ENCODE data around the gene PREP. TPM values are rescaled to one million over a fixed set of nuclear protein-coding genes. Genes with fewer than 3 reads are reported as not detected.

The PREP gene
- total RNA-seq, 4 donors from 2014 or later: 34.6 to 71.8 (median 51.8) TPM

DNA sequence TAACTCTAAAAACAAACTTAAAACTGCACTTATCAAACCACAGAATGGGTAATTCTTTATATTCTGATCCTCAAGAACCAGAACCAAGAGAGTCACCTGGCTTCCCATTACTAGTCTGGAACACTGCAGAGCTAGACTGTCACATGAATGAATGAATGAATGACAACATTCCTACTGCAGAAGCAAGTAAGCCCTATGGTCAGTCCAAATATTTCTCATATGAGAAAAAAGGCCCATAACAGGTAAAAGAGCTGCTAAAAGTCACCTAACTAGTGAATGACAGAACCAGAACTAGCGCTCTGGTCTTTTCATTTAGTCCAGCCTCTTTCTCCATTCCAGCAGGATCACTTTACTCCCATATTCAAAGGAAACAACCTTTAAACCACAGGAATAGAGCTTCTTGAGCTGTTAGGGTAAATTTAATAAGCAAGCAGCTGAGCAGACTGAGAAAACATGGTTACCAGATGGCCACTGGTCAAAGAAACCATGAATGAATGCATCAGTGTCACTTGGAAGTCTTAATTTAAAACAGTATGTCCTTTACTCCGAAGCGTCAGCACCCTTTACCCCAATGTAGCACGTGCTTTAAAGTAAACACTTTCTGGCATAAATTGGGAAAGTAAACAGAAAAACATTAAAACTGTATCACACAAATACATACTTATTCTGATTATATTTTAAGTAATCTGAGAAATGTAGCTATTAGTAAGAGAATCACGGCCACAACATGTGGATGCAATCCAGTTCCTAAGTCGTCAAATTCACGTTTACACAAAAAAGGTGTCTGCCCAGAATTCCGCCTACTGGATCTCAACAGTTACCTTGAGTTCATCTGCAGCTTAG, 1.4 kb downstream of the PREP start:
- Histone ChIP-seq H3K27me3 (no peaks in the 10 kb centered on the region), H3K4me3 (peak overlapping the region; percentile 63 to 98 (median 90)), H3K4me1 (peaks cover 38 to 46% of the 10 kb centered on the region in 2 donors), H3K36me3 (peaks cover 0 to 6% of the 10 kb centered on the region in 2 donors), H3K9me3 (no peaks in the 10 kb centered on the region), H3K27ac (peak overlapping the region; percentile 84 to 97 (median 88))
- intact Hi-C loops (cut with DNase I; ENCODE audit: low total_unique reads) (loop anchor here (2.0 to 5.0 kb wide), 5 partner anchors 39 to 299 kb away; a partner anchor contains a TSS), in situ Hi-C loops (cut with MboI; ENCODE audit: low sequenced_read_pairs in 4 of 4) (loop anchor here in 3 of 4 donors (5.0 to 10.0 kb wide), 2 partner anchors 307 to 314 kb away; no protein-coding TSS in a partner anchor)
- TF ChIP-seq POLR2A (IDR thresholded peaks at IDR 0.05): no peak
- TF ChIP-seq, protein P1, sequence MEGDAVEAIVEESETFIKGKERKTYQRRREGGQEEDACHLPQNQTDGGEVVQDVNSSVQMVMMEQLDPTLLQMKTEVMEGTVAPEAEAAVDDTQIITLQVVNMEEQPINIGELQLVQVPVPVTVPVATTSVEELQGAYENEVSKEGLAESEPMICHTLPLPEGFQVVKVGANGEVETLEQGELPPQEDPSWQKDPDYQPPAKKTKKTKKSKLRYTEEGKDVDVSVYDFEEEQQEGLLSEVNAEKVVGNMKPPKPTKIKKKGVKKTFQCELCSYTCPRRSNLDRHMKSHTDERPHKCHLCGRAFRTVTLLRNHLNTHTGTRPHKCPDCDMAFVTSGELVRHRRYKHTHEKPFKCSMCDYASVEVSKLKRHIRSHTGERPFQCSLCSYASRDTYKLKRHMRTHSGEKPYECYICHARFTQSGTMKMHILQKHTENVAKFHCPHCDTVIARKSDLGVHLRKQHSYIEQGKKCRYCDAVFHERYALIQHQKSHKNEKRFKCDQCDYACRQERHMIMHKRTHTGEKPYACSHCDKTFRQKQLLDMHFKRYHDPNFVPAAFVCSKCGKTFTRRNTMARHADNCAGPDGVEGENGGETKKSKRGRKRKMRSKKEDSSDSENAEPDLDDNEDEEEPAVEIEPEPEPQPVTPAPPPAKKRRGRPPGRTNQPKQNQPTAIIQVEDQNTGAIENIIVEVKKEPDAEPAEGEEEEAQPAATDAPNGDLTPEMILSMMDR (IDR thresholded peaks at IDR 0.05 in 4 of 5, conservative IDR thresholded peaks at IDR 0.05 in 1 of 5): no peak
- ATAC-seq: no peak
- DNase-seq: no peak

DNA sequence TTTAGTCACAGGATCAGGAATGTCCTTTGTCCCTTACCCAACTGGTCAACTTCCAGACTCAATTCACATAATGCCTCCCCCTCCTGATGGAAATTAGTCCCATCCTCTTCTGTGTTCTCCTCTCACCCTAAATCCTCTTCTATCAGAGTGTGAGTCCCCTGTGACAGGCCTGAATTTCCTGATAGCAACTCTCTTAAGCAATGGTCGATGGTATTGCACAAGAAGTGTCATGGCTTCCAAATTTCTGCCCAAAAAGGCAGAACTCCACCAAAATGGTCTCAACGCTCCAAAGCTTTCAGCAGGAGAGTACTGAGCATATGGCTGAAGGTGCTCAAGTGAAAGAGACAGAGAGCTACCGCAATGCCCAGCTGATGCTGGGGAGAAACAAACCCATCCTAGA, 2.4 kb downstream of the PREP start:
- in situ Hi-C loops (cut with MboI; ENCODE audit: low sequenced_read_pairs in 4 of 4) (loop anchor here in 3 of 4 donors (5.0 to 10.0 kb wide), 2 partner anchors 306 to 313 kb away; no protein-coding TSS in a partner anchor), intact Hi-C loops (cut with DNase I; ENCODE audit: low total_unique reads) (loop anchor here (5.0 kb wide), 2 partner anchors 38 to 298 kb away; no protein-coding TSS in a partner anchor)
- DNase-seq: no peak

DNA sequence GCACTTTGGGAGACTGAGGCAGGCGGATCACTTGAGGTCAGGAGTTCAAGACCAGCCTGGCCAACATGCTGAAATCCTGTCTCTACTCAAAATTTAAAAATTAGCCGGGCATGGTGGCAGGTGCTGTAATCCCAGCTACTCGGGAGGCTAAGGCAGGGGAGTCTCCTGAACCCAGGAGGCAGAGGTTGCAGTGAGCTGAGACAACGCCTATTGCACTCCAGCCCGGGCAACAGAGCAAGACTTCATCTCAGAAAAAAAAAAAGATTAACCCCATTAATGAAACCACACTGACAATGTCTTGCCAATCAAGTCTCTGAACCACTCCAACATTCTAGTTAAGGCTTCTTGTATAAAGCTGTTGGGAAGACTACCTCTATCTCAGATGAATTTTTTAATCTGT, 4.0 kb downstream of the PREP start:
- DNase-seq (no peak), ATAC-seq (no peak)
- TF ChIP-seq, protein P1 (IDR thresholded peaks at IDR 0.05 in 4 of 5, conservative IDR thresholded peaks at IDR 0.05 in 1 of 5): no peak
- TF ChIP-seq POLR2A (IDR thresholded peaks at IDR 0.05): no peak
- H3K4me1 ChIP-seq: peaks cover 38 to 43% of the 10 kb centered on the region in 2 donors
- H3K27ac ChIP-seq: peak overlapping the region in 2 of 4 donors; percentile 28 to 31
- no peaks in the 10 kb centered on the region for H3K27me3 ChIP-seq
- H3K9me3 ChIP-seq: no peaks in the 10 kb centered on the region
- H3K4me3 ChIP-seq: no peak overlapping the region
- intact Hi-C loops (cut with DNase I; ENCODE audit: low total_unique reads) (no loop called here), in situ Hi-C loops (cut with MboI; ENCODE audit: low sequenced_read_pairs in 4 of 4) (no loop called here)
- peaks cover 0 to 26% of the 10 kb centered on the region in 2 donors for H3K36me3 ChIP-seq

More for the DNA sequence above, 2.4 kb downstream of the PREP start:
- H3K36me3 ChIP-seq: peaks cover 0 to 16% of the 10 kb centered on the region in 2 donors
- ATAC-seq: no peak
- no peak for TF ChIP-seq POLR2A (IDR thresholded peaks at IDR 0.05)
- TF ChIP-seq, protein P1 (IDR thresholded peaks at IDR 0.05 in 4 of 5, conservative IDR thresholded peaks at IDR 0.05 in 1 of 5): no peak
- H3K4me3 ChIP-seq: peak overlapping the region in 3 of 4 donors; percentile 10 to 98 (median 84)
- peak overlapping the region in 2 of 4 donors; percentile 84 to 87 for H3K27ac ChIP-seq
- H3K27me3 ChIP-seq: no peaks in the 10 kb centered on the region
- no peaks in the 10 kb centered on the region for H3K9me3 ChIP-seq
- H3K4me1 ChIP-seq: peaks cover 38 to 46% of the 10 kb centered on the region in 2 donors

DNA sequence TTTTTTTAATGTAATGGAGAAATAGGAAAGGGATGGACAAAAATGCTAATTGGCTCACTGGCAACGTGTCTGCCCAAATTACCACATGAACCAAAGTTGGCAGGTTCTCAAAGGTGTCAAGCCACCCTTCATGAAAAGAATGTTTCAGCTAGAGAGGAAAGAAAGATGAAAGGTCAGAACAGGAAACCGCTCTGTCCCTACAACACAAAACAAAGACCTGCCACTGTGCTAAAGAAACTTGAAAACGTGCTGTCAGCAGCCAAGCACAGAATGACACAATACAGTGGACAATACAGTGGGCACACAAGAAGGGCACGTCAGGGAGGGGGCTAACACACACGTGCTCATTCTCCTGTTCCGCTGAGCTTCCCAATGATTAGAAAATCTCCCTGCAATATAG, 4.9 kb downstream of the PREP start:
- peaks cover 0 to 26% of the 10 kb centered on the region in 2 donors for H3K36me3 ChIP-seq
- no peak for ATAC-seq
- in situ Hi-C loops (cut with MboI; ENCODE audit: low sequenced_read_pairs in 4 of 4) (no loop called here), intact Hi-C loops (cut with DNase I; ENCODE audit: low total_unique reads) (no loop called here)
- TF ChIP-seq, protein P1 (IDR thresholded peaks at IDR 0.05 in 4 of 5, conservative IDR thresholded peaks at IDR 0.05 in 1 of 5): no peak
- TF ChIP-seq POLR2A (IDR thresholded peaks at IDR 0.05): no peak
- peaks cover 38 to 40% of the 10 kb centered on the region in 2 donors for H3K4me1 ChIP-seq
- peak overlapping the region in 2 of 4 donors; percentile 28 to 31 for H3K27ac ChIP-seq
- DNase-seq: no peak
- no peak overlapping the region for H3K4me3 ChIP-seq
- no peaks in the 10 kb centered on the region for H3K9me3 ChIP-seq
- H3K27me3 ChIP-seq: no peaks in the 10 kb centered on the region
